GM21786 (cell line): ENCODE measurements around the gene WNT6.

Experiments
- ATAC-seq: cut with Tn5 transposase; IDR thresholded peaks from one replicate; pipeline ENCODE4 v1.9.1; 2021; ENCODE audit not compliant: unreplicated experiment

The WNT6 gene

DNA sequence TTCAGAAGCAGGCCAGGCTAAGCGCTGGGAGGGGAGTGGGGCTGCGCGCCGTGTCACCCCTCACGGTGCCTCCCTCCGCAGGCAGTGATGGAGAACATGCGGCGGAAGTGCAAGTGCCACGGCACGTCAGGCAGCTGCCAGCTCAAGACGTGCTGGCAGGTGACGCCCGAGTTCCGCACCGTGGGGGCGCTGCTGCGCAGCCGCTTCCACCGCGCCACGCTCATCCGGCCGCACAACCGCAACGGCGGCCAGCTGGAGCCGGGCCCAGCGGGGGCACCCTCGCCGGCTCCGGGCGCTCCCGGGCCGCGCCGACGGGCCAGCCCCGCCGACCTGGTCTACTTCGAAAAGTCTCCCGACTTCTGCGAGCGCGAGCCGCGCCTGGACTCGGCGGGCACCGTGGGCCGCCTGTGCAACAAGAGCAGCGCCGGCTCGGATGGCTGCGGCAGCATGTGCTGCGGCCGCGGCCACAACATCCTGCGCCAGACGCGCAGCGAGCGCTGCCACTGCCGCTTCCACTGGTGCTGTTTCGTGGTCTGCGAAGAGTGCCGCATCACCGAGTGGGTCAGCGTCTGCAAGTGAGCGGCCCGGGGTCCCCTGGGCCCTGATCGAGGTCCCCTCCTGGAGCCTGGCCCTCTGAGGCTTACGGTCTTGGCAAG is 33.2 kb downstream of the WNT6 start:
- peak; percentile 44 for ATAC-seq

GRCh38 chr2:218893349-218894150 is 33.9 kb downstream of the WNT6 start:
- no peak for ATAC-seq

DNA sequence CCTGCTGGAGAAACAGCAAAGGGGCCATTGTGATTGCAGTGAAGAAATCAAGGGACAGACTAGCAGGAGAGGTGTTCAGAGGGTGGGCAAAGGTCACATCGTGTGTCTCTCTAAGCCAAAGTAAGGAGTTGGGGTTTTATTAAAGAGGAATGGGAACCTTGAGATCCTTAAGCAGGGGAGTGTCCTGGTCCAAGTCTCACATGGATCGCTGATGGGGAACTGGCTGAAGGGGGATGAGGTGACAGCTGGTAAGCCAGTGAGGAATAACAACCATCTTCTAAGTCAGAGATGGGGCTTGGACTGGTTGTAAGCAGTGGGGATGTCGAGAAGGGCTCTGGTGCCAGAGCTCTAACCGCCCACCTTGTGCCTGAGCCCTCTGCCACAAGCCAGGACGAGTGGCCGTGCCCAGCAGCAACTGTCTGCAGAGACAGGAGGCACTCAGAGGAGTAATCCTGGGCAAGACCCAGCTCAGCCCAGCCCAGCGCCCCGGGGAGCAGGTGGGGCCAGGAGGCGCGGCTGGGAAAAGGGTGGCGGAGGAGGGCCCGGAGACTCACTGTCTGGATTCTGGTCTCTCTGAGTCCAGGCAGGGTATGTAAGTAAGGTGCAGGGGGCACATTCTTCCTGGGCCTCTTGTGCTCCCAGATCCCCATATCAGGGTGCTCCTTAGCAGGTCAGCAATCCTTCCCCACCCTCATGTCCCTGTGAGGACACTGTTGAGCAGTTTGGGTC is 34.7 kb downstream of the WNT6 start:
- ATAC-seq = no peak

- ATAC-seq = no peak
Observed at GRCh38 chr2:218894880-218895157, 35.2 kb downstream of the WNT6 start.

GRCh38 chr2:218895326-218895725 is 35.7 kb downstream of the WNT6 start:
- no peak for ATAC-seq

GRCh38 chr2:218895759-218896500 is 36.3 kb downstream of the WNT6 start:
- ATAC-seq = peak; percentile 14

DNA sequence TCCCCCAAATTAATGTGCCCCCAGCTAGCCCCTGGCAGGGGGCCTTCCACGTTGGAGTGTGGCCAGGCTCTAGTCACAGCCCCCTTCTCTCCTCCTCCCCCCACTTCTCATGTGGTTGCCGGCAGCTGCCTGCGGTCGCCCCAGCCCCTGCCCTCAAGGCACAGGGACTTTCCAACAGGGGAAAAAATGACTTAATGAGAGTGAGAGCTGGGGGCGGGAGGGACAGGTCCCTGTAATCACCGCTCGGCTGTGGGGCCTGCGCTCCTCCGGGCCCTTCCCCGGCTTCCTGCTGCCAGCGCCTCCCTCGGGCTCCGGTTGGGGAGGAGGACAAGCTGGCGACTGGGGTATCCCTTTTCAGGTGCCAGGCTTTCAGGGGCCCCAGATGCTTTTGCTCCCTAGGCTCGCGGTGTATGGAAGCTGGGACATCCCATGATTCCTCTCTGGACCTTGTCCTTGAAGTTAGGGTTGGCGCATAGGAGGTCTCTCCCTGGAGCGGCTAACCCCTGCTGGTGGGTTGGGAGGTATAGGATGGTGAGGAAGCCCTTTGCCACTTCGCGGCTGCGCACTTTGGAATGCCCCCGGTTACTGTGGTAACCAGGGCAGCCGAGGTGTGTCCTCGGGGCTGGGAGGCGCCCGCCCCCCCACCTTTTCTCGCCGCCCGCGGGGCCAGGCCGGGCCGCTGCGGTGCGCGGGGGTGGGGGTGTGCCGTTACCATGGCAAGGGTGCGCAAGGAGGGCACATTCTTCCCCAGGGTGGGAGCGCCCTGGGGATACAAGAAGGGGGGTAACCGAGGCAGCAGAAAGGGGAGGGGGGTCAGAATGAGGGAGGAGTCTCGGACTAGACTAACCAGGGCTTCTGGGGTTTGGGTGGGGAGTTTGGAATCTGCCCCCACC is 37.1 kb downstream of the WNT6 start:
- ATAC-seq = peak; percentile 67

DNA sequence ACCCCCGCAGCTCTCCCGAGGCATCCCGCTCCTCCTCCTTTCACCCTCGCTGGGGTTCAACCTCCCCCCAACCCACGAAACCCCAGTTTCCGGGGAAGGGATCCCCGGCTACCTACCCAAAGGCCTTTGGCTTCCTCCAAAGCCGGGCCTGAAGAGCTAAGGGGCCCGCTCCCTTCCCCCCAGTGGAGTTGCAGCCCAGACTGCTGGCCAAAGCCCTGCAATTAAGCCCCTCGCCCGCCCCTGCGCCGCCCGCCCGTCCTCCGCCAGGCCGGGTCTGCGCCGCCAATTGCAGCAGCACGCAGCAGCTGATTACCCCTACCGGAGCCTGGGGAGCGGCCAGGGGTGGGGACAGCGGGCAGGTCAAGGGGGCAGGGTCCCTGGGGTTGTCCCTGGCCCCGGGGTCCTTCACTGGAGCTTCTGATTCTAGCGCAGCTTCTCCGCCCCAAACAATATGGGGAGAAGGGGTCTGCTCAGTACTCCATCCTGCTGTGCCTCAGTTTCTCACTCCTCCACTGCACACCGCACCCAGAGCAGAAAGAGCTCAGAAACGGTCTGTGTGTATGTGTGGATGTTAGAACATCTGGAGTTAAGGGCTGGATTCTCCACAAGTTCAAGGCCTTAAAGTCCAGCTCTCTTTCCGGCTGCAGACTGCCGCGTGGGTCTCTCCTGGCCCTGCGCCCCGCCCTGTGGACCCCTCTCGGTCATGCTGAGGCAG is 37.9 kb downstream of the WNT6 start:
- no peak for ATAC-seq

GRCh38 chr2:218898109-218898878 is 38.7 kb downstream of the WNT6 start:
- peak; percentile 21 for ATAC-seq

GRCh38 chr2:218899147-218899546 is 39.5 kb downstream of the WNT6 start:
- ATAC-seq = no peak

- ATAC-seq = no peak
Observed at GRCh38 chr2:218902427-218902826, 42.8 kb downstream of the WNT6 start.

DNA sequence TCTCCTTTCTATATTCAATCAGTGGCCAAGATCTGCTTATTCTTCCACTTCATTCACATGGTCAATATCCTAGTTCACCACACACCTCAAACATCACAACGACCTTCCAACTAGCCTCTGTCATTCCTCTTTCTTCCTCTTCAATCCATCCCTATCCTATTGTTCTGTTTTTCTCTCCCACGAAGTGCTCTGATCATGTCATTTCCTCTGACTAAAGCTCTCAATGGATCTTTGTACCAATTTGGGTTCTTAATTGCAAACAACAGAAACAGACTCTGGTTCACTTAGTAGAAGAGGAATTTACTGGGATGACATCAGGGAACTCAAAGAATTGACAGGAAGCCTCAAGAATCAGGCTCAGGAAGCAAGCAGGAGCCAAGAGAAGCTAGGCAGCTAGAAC is 44.6 kb downstream of the WNT6 start:
- no peak for ATAC-seq

DNA sequence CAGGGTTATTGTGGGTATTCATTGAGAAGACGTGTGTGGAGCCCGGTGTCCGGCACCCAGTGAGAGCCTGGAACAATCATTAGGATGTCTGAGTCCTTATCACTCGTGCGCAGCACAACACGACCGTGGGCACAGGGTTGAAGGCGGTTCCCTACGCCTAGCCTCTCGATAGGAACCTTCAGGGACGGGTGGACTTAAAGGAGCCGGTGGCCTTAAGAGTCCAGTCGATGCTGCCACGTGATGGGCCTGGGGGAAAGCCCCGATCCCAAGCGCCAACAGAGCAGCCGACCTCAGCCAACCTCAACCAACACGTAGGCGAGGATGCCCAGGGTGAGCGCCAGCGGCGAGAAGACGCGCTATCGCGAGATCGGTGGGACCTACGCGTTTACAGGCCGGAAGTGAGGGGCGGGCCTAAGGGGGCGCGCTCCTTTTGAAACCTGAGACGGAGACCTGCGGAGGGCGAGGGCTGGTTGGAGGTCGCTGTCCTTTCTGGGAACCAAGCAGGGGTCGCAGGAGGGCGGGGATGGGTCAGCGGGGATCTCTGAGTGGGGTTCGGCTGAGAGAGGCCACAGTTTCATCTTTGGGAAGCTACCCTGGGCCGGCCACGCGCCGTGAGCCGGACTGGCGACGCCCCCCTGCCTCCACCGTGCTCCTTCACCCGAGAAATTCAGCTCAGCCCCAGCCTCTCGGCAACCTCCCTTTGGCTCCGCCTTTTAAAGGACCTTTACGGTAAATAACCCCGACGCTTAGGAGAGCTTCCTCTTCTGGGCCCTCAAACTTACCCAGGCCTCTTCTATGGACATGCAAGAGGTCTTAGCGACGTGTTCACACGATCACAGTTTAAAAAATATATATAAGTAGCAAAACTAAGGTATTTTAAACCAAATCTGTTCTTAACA is 49.4 kb downstream of the WNT6 start:
- ATAC-seq = peak; percentile 90

GRCh38 chr2:218910741-218911140 is 51.1 kb downstream of the WNT6 start:
- no peak for ATAC-seq

GRCh38 chr2:218920504-218920903 is 60.9 kb downstream of the WNT6 start:
- no peak for ATAC-seq
